ENCODE measurements around the gene TMEM121B.

TMEM121B gene

GRCh38 chr22:17085277-17086181 lies 35.6 kb downstream of the TMEM121B start:
- Histone ChIP-seq H3K9me3 (ENCODE audit: control insufficient read depth in 1 of 2, low read length in 2 of 2) (no peaks in the 10 kb centered on the region), H3K4me1 (ENCODE audit: control insufficient read depth in 1 of 2, insufficient read depth in 2 of 2, low read length in 2 of 2) (peaks cover 22 to 25% of the 10 kb centered on the region in 2 donors), H3K9ac (ENCODE audit: low read depth in 1 of 2, low read length in 2 of 2) (peak overlapping the region; percentile 79 to 88)

GRCh38 chr22:17084554-17085276 lies 36.4 kb downstream of the TMEM121B start, which contains the start of gene IL17RA:
Gene IL17RA, plus strand, starts transcription at chr22:17085000. Its CDS starts 92 bp downstream, at chr22:17085092.
- Histone ChIP-seq H3K27me3 (ENCODE audit: control insufficient read depth in 1 of 2, insufficient read depth in 2 of 2, low read length in 2 of 2) (no peaks in the 10 kb centered on the region), H3K27ac (ENCODE audit: low read depth, low read length) (peak within 1 kb of the TSS; percentile 76), H3K4me3 (ENCODE audit: low read depth in 1 of 2, low read length in 2 of 2) (peak within 1 kb of the TSS; percentile 81 to 86), H3K4me1 (ENCODE audit: control insufficient read depth in 1 of 2, insufficient read depth in 2 of 2, low read length in 2 of 2) (peaks cover 22 to 25% of the 10 kb centered on the region in 2 donors), H3K9me3 (ENCODE audit: control insufficient read depth in 1 of 2, low read length in 2 of 2) (no peaks in the 10 kb centered on the region), H3K9ac (ENCODE audit: low read depth in 1 of 2, low read length in 2 of 2) (peak within 1 kb of the TSS; percentile 79 to 88), H3K36me3 (ENCODE audit: control insufficient read depth in 1 of 2, insufficient read depth in 2 of 2, low read length in 2 of 2) (no peaks in the 10 kb centered on the region)

More at GRCh38 chr22:17085277-17086181, 35.6 kb downstream of the TMEM121B start:
- Histone ChIP-seq H3K27me3 (ENCODE audit: control insufficient read depth in 1 of 2, insufficient read depth in 2 of 2, low read length in 2 of 2) (no peaks in the 10 kb centered on the region), H3K27ac (ENCODE audit: low read depth, low read length) (peak overlapping the region; percentile 76), H3K4me3 (ENCODE audit: low read depth in 1 of 2, low read length in 2 of 2) (peak overlapping the region; percentile 81 to 86), H3K36me3 (ENCODE audit: control insufficient read depth in 1 of 2, insufficient read depth in 2 of 2, low read length in 2 of 2) (no peaks in the 10 kb centered on the region)

GRCh38 chr22:17083811-17084441 lies 37.2 kb downstream of the TMEM121B start:
- no peaks in the 10 kb centered on the region for H3K27me3 ChIP-seq (ENCODE audit: control insufficient read depth in 1 of 2, insufficient read depth in 2 of 2, low read length in 2 of 2)
- peaks cover 22 to 25% of the 10 kb centered on the region in 2 donors for H3K4me1 ChIP-seq (ENCODE audit: control insufficient read depth in 1 of 2, insufficient read depth in 2 of 2, low read length in 2 of 2)
- no peak overlapping the region for H3K27ac ChIP-seq (ENCODE audit: low read depth, low read length)
- H3K4me3 ChIP-seq (ENCODE audit: low read depth in 1 of 2, low read length in 2 of 2): peak overlapping the region in 1 of 2 donors; percentile 86
- H3K36me3 ChIP-seq (ENCODE audit: control insufficient read depth in 1 of 2, insufficient read depth in 2 of 2, low read length in 2 of 2): no peaks in the 10 kb centered on the region
- no peak overlapping the region for H3K9ac ChIP-seq (ENCODE audit: low read depth in 1 of 2, low read length in 2 of 2)
- H3K9me3 ChIP-seq (ENCODE audit: control insufficient read depth in 1 of 2, low read length in 2 of 2): no peaks in the 10 kb centered on the region

GRCh38 chr22:17083255-17083654 lies 37.9 kb downstream of the TMEM121B start:
- Histone ChIP-seq H3K9me3 (ENCODE audit: control insufficient read depth in 1 of 2, low read length in 2 of 2) (no peaks in the 10 kb centered on the region), H3K27ac (ENCODE audit: low read depth, low read length) (no peak overlapping the region), H3K4me1 (ENCODE audit: control insufficient read depth in 1 of 2, insufficient read depth in 2 of 2, low read length in 2 of 2) (peaks cover 22 to 25% of the 10 kb centered on the region in 2 donors), H3K4me3 (ENCODE audit: low read depth in 1 of 2, low read length in 2 of 2) (no peak overlapping the region), H3K36me3 (ENCODE audit: control insufficient read depth in 1 of 2, insufficient read depth in 2 of 2, low read length in 2 of 2) (no peaks in the 10 kb centered on the region), H3K9ac (ENCODE audit: low read depth in 1 of 2, low read length in 2 of 2) (no peak overlapping the region), H3K27me3 (ENCODE audit: control insufficient read depth in 1 of 2, insufficient read depth in 2 of 2, low read length in 2 of 2) (no peaks in the 10 kb centered on the region)

- H3K36me3 ChIP-seq (ENCODE audit: control insufficient read depth in 1 of 2, insufficient read depth in 2 of 2, low read length in 2 of 2): no peaks in the 10 kb centered on the region
- H3K9ac ChIP-seq (ENCODE audit: low read depth in 1 of 2, low read length in 2 of 2): no peak overlapping the region
- H3K9me3 ChIP-seq (ENCODE audit: control insufficient read depth in 1 of 2, low read length in 2 of 2): no peaks in the 10 kb centered on the region
- H3K27me3 ChIP-seq (ENCODE audit: control insufficient read depth in 1 of 2, insufficient read depth in 2 of 2, low read length in 2 of 2): no peaks in the 10 kb centered on the region
- no peak overlapping the region for H3K4me3 ChIP-seq (ENCODE audit: low read depth in 1 of 2, low read length in 2 of 2)
- H3K27ac ChIP-seq (ENCODE audit: low read depth, low read length): no peak overlapping the region
- H3K4me1 ChIP-seq (ENCODE audit: control insufficient read depth in 1 of 2, insufficient read depth in 2 of 2, low read length in 2 of 2): peaks cover 0 to 11% of the 10 kb centered on the region in 2 donors
These were observed 41.6 kb downstream of the TMEM121B start for GRCh38 chr22:17079572-17079971.

GRCh38 chr22:17077255-17077654 lies 43.9 kb downstream of the TMEM121B start:
- Histone ChIP-seq H3K9ac (ENCODE audit: low read depth in 1 of 2, low read length in 2 of 2) (no peak overlapping the region), H3K27ac (ENCODE audit: low read depth, low read length) (no peak overlapping the region), H3K4me3 (ENCODE audit: low read depth in 1 of 2, low read length in 2 of 2) (no peak overlapping the region)

GRCh38 chr22:17074648-17075002 lies 46.5 kb downstream of the TMEM121B start:
- no peaks in the 10 kb centered on the region for H3K9me3 ChIP-seq (ENCODE audit: control insufficient read depth in 1 of 2, low read length in 2 of 2)
- H3K4me1 ChIP-seq (ENCODE audit: control insufficient read depth in 1 of 2, insufficient read depth in 2 of 2, low read length in 2 of 2): peaks cover 0 to 8% of the 10 kb centered on the region in 2 donors
- H3K27ac ChIP-seq (ENCODE audit: low read depth, low read length): no peak overlapping the region
- no peak overlapping the region for H3K9ac ChIP-seq (ENCODE audit: low read depth in 1 of 2, low read length in 2 of 2)
- H3K36me3 ChIP-seq (ENCODE audit: control insufficient read depth in 1 of 2, insufficient read depth in 2 of 2, low read length in 2 of 2): no peaks in the 10 kb centered on the region
- H3K27me3 ChIP-seq (ENCODE audit: control insufficient read depth in 1 of 2, insufficient read depth in 2 of 2, low read length in 2 of 2): no peaks in the 10 kb centered on the region
- no peak overlapping the region for H3K4me3 ChIP-seq (ENCODE audit: low read depth in 1 of 2, low read length in 2 of 2)

More at GRCh38 chr22:17077255-17077654, 43.9 kb downstream of the TMEM121B start:
- H3K4me1 ChIP-seq (ENCODE audit: control insufficient read depth in 1 of 2, insufficient read depth in 2 of 2, low read length in 2 of 2): peaks cover 0 to 8% of the 10 kb centered on the region in 2 donors
- no peaks in the 10 kb centered on the region for H3K9me3 ChIP-seq (ENCODE audit: control insufficient read depth in 1 of 2, low read length in 2 of 2)
- H3K27me3 ChIP-seq (ENCODE audit: control insufficient read depth in 1 of 2, insufficient read depth in 2 of 2, low read length in 2 of 2): no peaks in the 10 kb centered on the region
- no peaks in the 10 kb centered on the region for H3K36me3 ChIP-seq (ENCODE audit: control insufficient read depth in 1 of 2, insufficient read depth in 2 of 2, low read length in 2 of 2)

- Histone ChIP-seq H3K27me3 (ENCODE audit: control insufficient read depth in 1 of 2, insufficient read depth in 2 of 2, low read length in 2 of 2) (no peaks in the 10 kb centered on the region), H3K9me3 (ENCODE audit: control insufficient read depth in 1 of 2, low read length in 2 of 2) (no peaks in the 10 kb centered on the region), H3K9ac (ENCODE audit: low read depth in 1 of 2, low read length in 2 of 2) (no peak overlapping the region), H3K27ac (ENCODE audit: low read depth, low read length) (no peak overlapping the region), H3K4me3 (ENCODE audit: low read depth in 1 of 2, low read length in 2 of 2) (no peak overlapping the region), H3K4me1 (ENCODE audit: control insufficient read depth in 1 of 2, insufficient read depth in 2 of 2, low read length in 2 of 2) (peaks cover 0 to 8% of the 10 kb centered on the region in 2 donors), H3K36me3 (ENCODE audit: control insufficient read depth in 1 of 2, insufficient read depth in 2 of 2, low read length in 2 of 2) (no peaks in the 10 kb centered on the region)
These were observed 48.3 kb downstream of the TMEM121B start for GRCh38 chr22:17072877-17073276.

Data from duodenal mucosa (tissue), 2 donors.